CD14-positive monocyte (primary cell): ENCODE data around the gene SERTAD3. TPM values are rescaled to one million over a fixed set of nuclear protein-coding genes. Genes with fewer than 3 reads are reported as not detected.

Experiments
- DNase-seq, 3 donors: peaks; one replicate each; pipeline ENCODE4 v3.0.0-alpha.2; 2011 to 2022
- H2AFZ ChIP-seq: 2 replicates; pipeline ENCODE4 v1.6.0; 2012; ENCODE audit warnings: mild to moderate bottlenecking, low read depth, low read length, inconsistent platforms; ENCODE audit not compliant: insufficient read depth, poor library complexity, severe bottlenecking
- H3K27ac ChIP-seq, 2 donors: 1 replicate in 1 of 2; 2 replicates in 1 of 2; pipeline ENCODE4 v1.5.1; 2012 to 2013; ENCODE audit warnings: low read length in 2 of 2, control low read depth in 1 of 2, inconsistent platforms in 1 of 2, low read depth in 1 of 2, mild to moderate bottlenecking in 1 of 2
- H3K27me3 ChIP-seq, 2 donors: one replicate each; pipeline versions ENCODE4 v1.6.0 to v1.6.1; 2011 to 2013; ENCODE audit warnings: low read length in 2 of 2; ENCODE audit not compliant: control insufficient read depth in 2 of 2, insufficient read depth in 2 of 2
- H3K36me3 ChIP-seq, 2 donors: replicated peaks in 1 of 2; 1 replicate in 1 of 2; 2 replicates in 1 of 2; pipeline versions ENCODE4 v1.5.1 to v1.6.1; 2012 to 2013; ENCODE audit warnings: low read length in 2 of 2, control low read depth in 1 of 2, inconsistent platforms in 1 of 2, mild to moderate bottlenecking in 1 of 2; ENCODE audit not compliant: insufficient read depth in 2 of 2, control insufficient read depth in 1 of 2
- H3K4me1 ChIP-seq, 2 donors: 1 replicate in 1 of 2; 2 replicates in 1 of 2; pipeline versions ENCODE4 v1.5.1 to v1.6.1; 2012 to 2013; ENCODE audit warnings: low read length in 2 of 2, control low read depth in 1 of 2, inconsistent platforms in 1 of 2, mild to moderate bottlenecking in 1 of 2, moderate library complexity in 1 of 2; ENCODE audit not compliant: insufficient read depth in 2 of 2, control insufficient read depth in 1 of 2
- H3K4me2 ChIP-seq: replicated peaks from 2 replicates; pipeline ENCODE3; 2012; ENCODE audit warnings: low read length, moderate library complexity, mild to moderate bottlenecking; ENCODE audit not compliant: poor library complexity, severe bottlenecking; ENCODE audit errors: extremely low read depth
- H3K4me3 ChIP-seq, 3 experiments: fragments of 200-600 bp in 1 of 3; sonication (generic) in 1 of 3; replicated peaks in 1 of 3; 1 replicate in 2 of 3; 2 replicates in 1 of 3; pipeline ENCODE4 v1.5.1; 2011 to 2013; ENCODE audit warnings: low read length in 3 of 3, mild to moderate bottlenecking in 3 of 3, control low read depth in 2 of 3, low read depth in 2 of 3, inconsistent platforms in 1 of 3, moderate library complexity in 1 of 3
- H3K79me2 ChIP-seq: 2 replicates; pipeline ENCODE4 v1.6.0; 2012; ENCODE audit warnings: mild to moderate bottlenecking, control low read depth, inconsistent platforms, low read length, moderate library complexity; ENCODE audit not compliant: insufficient read depth
- H3K9ac ChIP-seq: 2 replicates; pipeline ENCODE4 v1.6.0; 2017; ENCODE audit warnings: low read length, mild to moderate bottlenecking; ENCODE audit not compliant: insufficient read depth, poor library complexity, severe bottlenecking
- H3K9me3 ChIP-seq, 2 donors: replicated peaks in 1 of 2; 1 replicate in 1 of 2; 2 replicates in 1 of 2; pipeline versions ENCODE4 v1.5.1 to v1.6.1; 2012 to 2013; ENCODE audit warnings: low read length in 2 of 2, control low read depth in 1 of 2; ENCODE audit not compliant: control insufficient read depth in 1 of 2, insufficient read depth in 1 of 2
- H4K20me1 ChIP-seq: 2 replicates; pipeline ENCODE4 v1.6.0; 2012; ENCODE audit warnings: mild to moderate bottlenecking, low read length, control low read depth, moderate library complexity; ENCODE audit not compliant: insufficient read depth
- H3K27ac Mint-ChIP-seq, 7 donors: one replicate each; pipeline ENCODE4 v1.8.0; 2020; ENCODE audit warnings: mild to moderate bottlenecking in 7 of 7, mixed read lengths in 7 of 7, moderate library complexity in 6 of 7, inconsistent platforms in 2 of 7
- H3K27me3 Mint-ChIP-seq, 3 donors: one replicate each; pipeline ENCODE4 v1.8.0; 2021 to 2022; ENCODE audit warnings: low read depth in 3 of 3, mild to moderate bottlenecking in 3 of 3, mixed read lengths in 3 of 3, moderate library complexity in 3 of 3, inconsistent platforms in 1 of 3
- H3K36me3 Mint-ChIP-seq, 2 donors: one replicate each; pipeline ENCODE4 v1.8.0; 2020; ENCODE audit warnings: mixed read lengths in 2 of 2, inconsistent platforms in 1 of 2, mild to moderate bottlenecking in 1 of 2
- H3K4me1 Mint-ChIP-seq: one replicate; pipeline ENCODE4 v1.8.0; 2020; ENCODE audit warnings: mild to moderate bottlenecking, mixed read lengths
- H3K4me3 Mint-ChIP-seq, 2 donors: one replicate each; pipeline ENCODE4 v1.8.0; 2020; ENCODE audit warnings: mild to moderate bottlenecking in 2 of 2, mixed read lengths in 2 of 2, moderate library complexity in 1 of 2
- H3K9me3 Mint-ChIP-seq, 7 donors: one replicate each; pipeline ENCODE4 v1.8.0; 2020 to 2022; ENCODE audit warnings: mixed read lengths in 7 of 7, mild to moderate bottlenecking in 6 of 7, moderate library complexity in 6 of 7, inconsistent platforms in 2 of 7
- WGBS: methylation state at CpG from one replicate; pipeline ENCODE4 v1.1.5; 2013; ENCODE audit warnings: missing lambda C conversion rate; ENCODE audit not compliant: insufficient coverage; 5-methylcytosine and 5-hydroxymethylcytosine counted together
- intact Hi-C, 2 donors: fragments of 100-400 bp; cut with micrococcal nuclease; formaldehyde crosslinking; loops; one replicate each; pipeline versions ENCODE4 v1.15.0 to v1.15.1; 2023
- polyA plus RNA-seq, 3 donors: library from polyadenylated mRNA; depleted of rRNA in 1 of 3; unstranded in 2 of 3; stranded (reverse) in 1 of 3; fragments of 300-500 nt in 2 of 3; fragments of >200 nt in 1 of 3; fragmentation: Illumina TruSeq in 2 of 3; gene quantifications; 1 replicate in 2 of 3; 2 replicates in 1 of 3; pipeline ENCODE4 v1.2.3, GENCODE V29; 2012 to 2021
- TF ChIP-seq, protein P1 (sequence below): fragments of 200-600 bp; IDR thresholded peaks from one replicate; pipeline ENCODE4 v1.8.0; 2022; ENCODE audit warnings: antibody characterized with exemption, mild to moderate bottlenecking

The SERTAD3 gene
- polyA plus RNA-seq, 3 donors = 30.4 to 57.2 (median 49.4) TPM

DNA sequence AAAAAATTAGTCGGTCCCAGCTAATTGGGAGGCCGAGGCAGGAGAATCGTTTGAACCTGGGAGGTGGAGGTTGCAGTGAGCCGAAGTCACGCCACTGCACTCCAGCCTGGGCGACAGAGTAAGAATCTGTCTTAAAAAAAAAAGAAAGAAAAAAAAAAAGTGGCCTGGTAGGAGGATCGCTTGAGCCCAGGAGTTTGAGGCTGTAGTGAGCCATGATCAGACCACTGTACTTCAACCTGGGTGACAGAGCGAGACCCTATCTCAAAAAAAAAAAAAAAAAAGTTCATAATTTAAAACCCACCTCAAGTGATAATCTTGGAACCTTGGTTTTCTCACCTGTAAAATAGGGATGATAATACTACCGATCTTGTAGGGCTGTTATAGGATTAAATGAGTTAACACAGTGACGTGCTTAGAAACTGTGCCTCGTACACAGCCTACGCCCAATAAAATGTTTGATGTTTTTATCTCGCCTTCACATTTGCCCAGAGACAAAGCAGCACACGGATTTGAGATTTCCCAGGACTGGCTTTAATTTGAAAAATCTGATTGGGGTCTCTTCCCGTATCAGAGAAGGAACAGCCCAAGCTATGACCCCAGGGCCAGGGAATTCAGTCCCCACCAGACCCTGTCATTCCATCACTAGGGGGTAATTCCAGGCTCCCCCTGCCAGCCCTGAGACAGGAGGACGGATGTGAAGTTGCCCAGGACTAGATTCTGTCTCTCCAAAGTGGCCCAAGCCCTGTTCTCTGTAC, 22.0 kb downstream of the SERTAD3 start:
- no peak overlapping the region for H3K4me2 ChIP-seq
- intact Hi-C loops = loop anchor here in 1 of 2 donors (2.0 to 10.0 kb wide), 2 partner anchors 43 to 117 kb away; partner anchors contain the start of gene BLVRB
- H4K20me1 ChIP-seq = peaks cover 22% of the 10 kb centered on the region
- no peak overlapping the region for H3K4me3 ChIP-seq
- peaks cover 0 to 4% (median 1%) of the 10 kb centered on the region in 3 donors for H3K27me3 Mint-ChIP-seq
- H2AFZ ChIP-seq = no peak overlapping the region
- no peaks in the 10 kb centered on the region for H3K27me3 ChIP-seq
- peaks cover 37% of the 10 kb centered on the region for H3K79me2 ChIP-seq
- H3K9ac ChIP-seq = no peak overlapping the region
- H3K4me1 ChIP-seq = peaks cover 27 to 44% of the 10 kb centered on the region in 2 donors
- DNase-seq = no peak
- H3K9me3 ChIP-seq = no peaks in the 10 kb centered on the region
- peak overlapping the region in 1 of 2 donors; percentile 88 for H3K27ac ChIP-seq
- TF ChIP-seq, protein P1, sequence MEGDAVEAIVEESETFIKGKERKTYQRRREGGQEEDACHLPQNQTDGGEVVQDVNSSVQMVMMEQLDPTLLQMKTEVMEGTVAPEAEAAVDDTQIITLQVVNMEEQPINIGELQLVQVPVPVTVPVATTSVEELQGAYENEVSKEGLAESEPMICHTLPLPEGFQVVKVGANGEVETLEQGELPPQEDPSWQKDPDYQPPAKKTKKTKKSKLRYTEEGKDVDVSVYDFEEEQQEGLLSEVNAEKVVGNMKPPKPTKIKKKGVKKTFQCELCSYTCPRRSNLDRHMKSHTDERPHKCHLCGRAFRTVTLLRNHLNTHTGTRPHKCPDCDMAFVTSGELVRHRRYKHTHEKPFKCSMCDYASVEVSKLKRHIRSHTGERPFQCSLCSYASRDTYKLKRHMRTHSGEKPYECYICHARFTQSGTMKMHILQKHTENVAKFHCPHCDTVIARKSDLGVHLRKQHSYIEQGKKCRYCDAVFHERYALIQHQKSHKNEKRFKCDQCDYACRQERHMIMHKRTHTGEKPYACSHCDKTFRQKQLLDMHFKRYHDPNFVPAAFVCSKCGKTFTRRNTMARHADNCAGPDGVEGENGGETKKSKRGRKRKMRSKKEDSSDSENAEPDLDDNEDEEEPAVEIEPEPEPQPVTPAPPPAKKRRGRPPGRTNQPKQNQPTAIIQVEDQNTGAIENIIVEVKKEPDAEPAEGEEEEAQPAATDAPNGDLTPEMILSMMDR = no peak
- 92% methylated on average over 7 of the region's 16 CpGs for WGBS
- peaks cover 37% of the 10 kb centered on the region for H3K4me1 Mint-ChIP-seq
- no peak overlapping the region for H3K4me3 Mint-ChIP-seq
- H3K27ac Mint-ChIP-seq = peak overlapping the region in 5 of 7 donors; percentile 35 to 95 (median 83)
- H3K9me3 Mint-ChIP-seq = no peaks in the 10 kb centered on the region
- H3K36me3 Mint-ChIP-seq = peaks cover 14 to 15% of the 10 kb centered on the region in 2 donors
- H3K36me3 ChIP-seq = peaks cover 12 to 13% of the 10 kb centered on the region in 2 donors

DNA sequence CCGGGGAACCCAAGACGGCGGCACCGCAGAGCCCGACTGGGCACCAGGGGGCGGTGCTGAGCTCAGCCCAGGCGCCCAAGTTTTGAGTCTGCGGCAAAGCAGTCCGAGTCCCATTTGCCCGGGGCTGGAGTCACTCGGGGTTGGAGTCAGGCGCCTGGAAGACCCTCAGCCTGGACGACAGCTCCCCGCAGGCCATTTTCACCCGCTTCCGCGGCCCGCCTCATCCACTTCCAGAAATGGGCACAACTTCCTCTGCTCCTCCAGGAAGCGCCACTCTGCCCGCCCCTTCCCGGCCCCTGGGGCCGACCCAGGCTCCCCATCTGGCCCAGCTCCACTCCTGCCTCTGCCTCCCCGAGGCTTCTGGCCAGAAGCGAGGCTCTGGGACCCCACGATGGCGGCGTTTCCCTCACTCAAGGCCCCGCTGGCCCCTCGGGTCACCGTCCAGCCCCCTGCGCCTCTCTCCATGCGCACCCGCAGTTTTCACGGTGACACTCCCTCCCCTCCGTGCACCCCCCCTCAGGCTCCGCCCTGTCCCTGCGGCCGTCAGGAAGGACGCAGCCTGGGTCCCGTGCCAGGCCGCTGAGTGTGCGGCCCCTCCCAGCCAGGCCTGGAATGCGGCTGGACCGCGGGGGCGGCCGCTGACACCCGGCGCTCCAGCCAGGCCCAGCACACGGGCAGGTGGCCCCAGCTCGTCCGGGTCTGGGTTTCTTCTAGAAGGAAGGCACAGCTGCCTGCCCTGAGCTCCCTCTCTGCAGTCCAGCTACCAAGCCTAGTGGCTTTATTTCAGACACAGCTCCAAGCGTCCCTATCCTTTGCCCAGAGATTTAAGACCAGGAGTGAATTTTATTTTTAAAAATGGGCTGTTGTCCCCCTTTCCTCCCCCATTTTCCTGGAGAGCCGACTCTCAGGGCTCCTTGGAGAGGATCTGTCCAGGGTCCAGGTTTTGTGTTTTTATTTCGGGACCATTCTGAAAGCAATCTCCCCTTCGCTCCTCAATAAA, 23.1 kb downstream of the SERTAD3 start:
- Histone ChIP-seq H3K9ac (peak overlapping the region; percentile 85), H3K27ac (peak overlapping the region; percentile 88 to 90), H3K4me3 (peak overlapping the region; percentile 58 to 90 (median 90)), H2AFZ (peak overlapping the region; percentile 68), H4K20me1 (peaks cover 22% of the 10 kb centered on the region), H3K27me3 (no peaks in the 10 kb centered on the region), H3K9me3 (no peaks in the 10 kb centered on the region), H3K36me3 (peaks cover 12 to 13% of the 10 kb centered on the region in 2 donors), H3K4me1 (peaks cover 33 to 50% of the 10 kb centered on the region in 2 donors), H3K79me2 (peaks cover 37% of the 10 kb centered on the region), H3K4me2 (peak overlapping the region; percentile 71)
- 2% methylated on average over 53 of the region's 56 CpGs for WGBS
- H3K27me3 Mint-ChIP-seq = peaks cover 1 to 6% (median 1%) of the 10 kb centered on the region in 3 donors
- H3K4me3 Mint-ChIP-seq = peak overlapping the region; percentile 87 to 91
- no peaks in the 10 kb centered on the region for H3K9me3 Mint-ChIP-seq
- peaks cover 14 to 15% of the 10 kb centered on the region in 2 donors for H3K36me3 Mint-ChIP-seq
- intact Hi-C loops = loop anchor here (1.0 to 10.0 kb wide), 3 partner anchors 23 to 116 kb away; partner anchors contain the start of genes BLVRB (in 1 of the 2) and SERTAD3 (in 1 of the 2)
- H3K4me1 Mint-ChIP-seq = peaks cover 44% of the 10 kb centered on the region
- peak overlapping the region; percentile 89 to 95 (median 93) for H3K27ac Mint-ChIP-seq
- TF ChIP-seq, protein P1 = peak; percentile 94
- DNase-seq = peak; percentile 80 to 89 (median 86)
